HepG2 (cell line): Measurements from ENCODE around the gene SPPL2B. TPM values are rescaled to one million over a fixed set of nuclear protein-coding genes. Genes with fewer than 3 reads are reported as not detected.

Experiments used
- ATM ChIP-seq: fragments of 450-650 bp; IDR thresholded peaks from 2 replicates; pipeline ENCODE4 v1.7.1; 2017; ENCODE audit warnings: mild to moderate bottlenecking, borderline replicate concordance
- CBX5 ChIP-seq: sonication (generic); formaldehyde crosslinking; IDR thresholded peaks from 2 replicates; pipeline ENCODE4 v1.4.0; 2020; ENCODE audit warnings: missing genetic modification reagents, borderline replicate concordance
- GABPB1 ChIP-seq: IDR thresholded peaks from 2 replicates; pipeline ENCODE4 v1.6.1; 2016; ENCODE audit warnings: mild to moderate bottlenecking, missing genetic modification reagents, moderate library complexity, missing compliant biosample characterization
- GATAD2A ChIP-seq: IDR thresholded peaks from 2 replicates; pipeline ENCODE4 v1.6.1; 2016
- GFI1 ChIP-seq: sonication (generic); formaldehyde crosslinking; IDR thresholded peaks from 2 replicates; pipeline ENCODE4 v1.5.0; 2020; ENCODE audit warnings: missing genetic modification reagents, mild to moderate bottlenecking, borderline replicate concordance
- HMG20B ChIP-seq: conservative IDR thresholded peaks from 2 replicates; pipeline ENCODE4 v1.6.1; 2016; ENCODE audit warnings: missing genetic modification reagents, missing compliant biosample characterization
- MED1 ChIP-seq: sonication (generic); formaldehyde crosslinking; IDR thresholded peaks from 2 replicates; pipeline ENCODE4 v1.4.0; 2020; ENCODE audit warnings: missing genetic modification reagents
- MIER2 ChIP-seq: IDR thresholded peaks from 2 replicates; pipeline ENCODE4 v1.6.1; 2016; ENCODE audit warnings: missing biosample characterization, missing genetic modification reagents
- PAF1 ChIP-seq: IDR thresholded peaks from 2 replicates; pipeline ENCODE4 v1.6.1; 2016; ENCODE audit warnings: missing genetic modification reagents, missing compliant biosample characterization
- PCBP1 ChIP-seq: fragments of 200-400 bp; formaldehyde crosslinking; IDR thresholded peaks from 2 replicates; pipeline ENCODE4 v1.6.1; 2017; ENCODE audit warnings: mild to moderate bottlenecking, low read depth, low read length, borderline replicate concordance
- PLRG1 ChIP-seq: fragments of 450-650 bp; conservative IDR thresholded peaks from 2 replicates; pipeline ENCODE4 v1.6.1; 2016
- RBM22 ChIP-seq: fragments of 200-400 bp; formaldehyde crosslinking; optimal IDR thresholded peaks from 2 replicates; pipeline ENCODE3; 2017; ENCODE audit warnings: mild to moderate bottlenecking, low read length, moderate library complexity
- RFX3 ChIP-seq: IDR thresholded peaks from 2 replicates; pipeline ENCODE4 v1.6.1; 2016; ENCODE audit warnings: missing biosample characterization, missing genetic modification reagents
- SMARCC2 ChIP-seq: fragments of 450-650 bp; IDR thresholded peaks from 2 replicates; pipeline ENCODE4 v1.6.1; 2017; ENCODE audit warnings: antibody characterized with exemption, mild to moderate bottlenecking
- SMYD3 ChIP-seq: sonication (generic); formaldehyde crosslinking; IDR thresholded peaks from 2 replicates; pipeline ENCODE4 v1.8.1; 2023; ENCODE audit warnings: mild to moderate bottlenecking, missing genetic modification reagents
- TOPORS ChIP-seq: sonication (generic); formaldehyde crosslinking; IDR thresholded peaks from 2 replicates; pipeline ENCODE4 v1.8.0; 2023; ENCODE audit warnings: mild to moderate bottlenecking, missing genetic modification reagents
- ZBTB42 ChIP-seq: sonication (generic); formaldehyde crosslinking; IDR thresholded peaks from 2 replicates; pipeline ENCODE4 v1.5.0; 2020; ENCODE audit warnings: mild to moderate bottlenecking, missing genetic modification reagents
- ZBTB7B ChIP-seq: sonication (generic); formaldehyde crosslinking; IDR thresholded peaks from 2 replicates; pipeline ENCODE4 v1.4.0; 2020; ENCODE audit warnings: missing genetic modification reagents
- ZFP36 ChIP-seq: fragments of 150-350 bp; IDR thresholded peaks from 2 replicates; pipeline ENCODE4 v1.6.1; 2018; ENCODE audit warnings: borderline replicate concordance, low read length, low read depth; ENCODE audit not compliant: partially characterized antibody
- ZNF333 ChIP-seq: sonication (generic); formaldehyde crosslinking; IDR thresholded peaks from 2 replicates; pipeline ENCODE4 v1.4.0; 2020; ENCODE audit warnings: mild to moderate bottlenecking, missing genetic modification reagents, borderline replicate concordance
- ZNF367 ChIP-seq: sonication (generic); formaldehyde crosslinking; IDR thresholded peaks from 2 replicates; pipeline ENCODE4 v1.4.0; 2020; ENCODE audit warnings: missing genetic modification reagents, borderline replicate concordance
- ZNF383 ChIP-seq: sonication (generic); formaldehyde crosslinking; IDR thresholded peaks from 2 replicates; pipeline ENCODE4 v1.4.0; 2020; ENCODE audit warnings: missing genetic modification reagents, mild to moderate bottlenecking, borderline replicate concordance
- ZNF720 ChIP-seq: sonication (generic); formaldehyde crosslinking; IDR thresholded peaks from 2 replicates; pipeline ENCODE4 v1.4.0; 2020; ENCODE audit warnings: missing genetic modification reagents
- ZNF780A ChIP-seq: sonication (generic); formaldehyde crosslinking; IDR thresholded peaks from 2 replicates; pipeline ENCODE4 v1.8.0; 2022; ENCODE audit warnings: mild to moderate bottlenecking, missing genetic modification reagents, moderate library complexity
- ZSCAN12 ChIP-seq: sonication (generic); formaldehyde crosslinking; IDR thresholded peaks from 2 replicates; pipeline ENCODE4 v1.9.0; 2021; ENCODE audit warnings: mild to moderate bottlenecking, missing genetic modification reagents
- ZSCAN22 ChIP-seq: sonication (generic); formaldehyde crosslinking; IDR thresholded peaks from 2 replicates; pipeline ENCODE4 v1.4.0; 2020; ENCODE audit warnings: mild to moderate bottlenecking, missing genetic modification reagents
- polyA plus RNA-seq, 8 experiments: library from polyadenylated mRNA; depleted of rRNA in 3 of 8; stranded (reverse) in 7 of 8; unstranded in 1 of 8; fragments of >200 nt; fragmentation: Illumina TruSeq in 4 of 8; extraction: Trizol in 4 of 8; gene quantifications; 2 replicates each; pipeline versions ENCODE4 v1.2.1 to v1.2.3, GENCODE V29; 2011 to 2016; ENCODE audit warnings: low read depth in 4 of 8, missing spikeins in 1 of 8, mixed read lengths in 1 of 8; ENCODE audit not compliant: insufficient read depth in 1 of 8
- total RNA-seq, 5 experiments: library from RNA; depleted of rRNA; stranded (reverse); fragments of >200 nt; fragmentation: Illumina TruSeq; extraction: Trizol; gene quantifications; 2 replicates each; pipeline ENCODE4 v1.2.3, GENCODE V29; 2016; ENCODE audit warnings: low read depth in 1 of 5
- TF ChIP-seq, protein P1 (sequence below): sonication (generic); formaldehyde crosslinking; IDR thresholded peaks from 2 replicates; pipeline ENCODE4 v1.9.0; 2021; ENCODE audit warnings: missing genetic modification reagents, mild to moderate bottlenecking, borderline replicate concordance
- TF ChIP-seq, protein P2 (sequence below): sonication (generic); formaldehyde crosslinking; IDR thresholded peaks from 2 replicates; pipeline ENCODE4 v1.5.1; 2020; ENCODE audit warnings: mild to moderate bottlenecking, missing genetic modification reagents
- TF ChIP-seq, protein P3 (sequence below): sonication (generic); formaldehyde crosslinking; IDR thresholded peaks from 2 replicates; pipeline ENCODE4 v1.8.1; 2023; ENCODE audit warnings: mild to moderate bottlenecking, missing genetic modification reagents, borderline replicate concordance

The SPPL2B gene
- total and polyA plus RNA-seq, 2 of the 13 experiments (the other 11 are each of a cell fraction or from before 2014, with no cell fraction given): 14.9 to 15.2 TPM

GRCh38 chr19:2315818-2316353 is 12.6 kb upstream of the SPPL2B start (continued):
- TF ChIP-seq, protein P1, sequence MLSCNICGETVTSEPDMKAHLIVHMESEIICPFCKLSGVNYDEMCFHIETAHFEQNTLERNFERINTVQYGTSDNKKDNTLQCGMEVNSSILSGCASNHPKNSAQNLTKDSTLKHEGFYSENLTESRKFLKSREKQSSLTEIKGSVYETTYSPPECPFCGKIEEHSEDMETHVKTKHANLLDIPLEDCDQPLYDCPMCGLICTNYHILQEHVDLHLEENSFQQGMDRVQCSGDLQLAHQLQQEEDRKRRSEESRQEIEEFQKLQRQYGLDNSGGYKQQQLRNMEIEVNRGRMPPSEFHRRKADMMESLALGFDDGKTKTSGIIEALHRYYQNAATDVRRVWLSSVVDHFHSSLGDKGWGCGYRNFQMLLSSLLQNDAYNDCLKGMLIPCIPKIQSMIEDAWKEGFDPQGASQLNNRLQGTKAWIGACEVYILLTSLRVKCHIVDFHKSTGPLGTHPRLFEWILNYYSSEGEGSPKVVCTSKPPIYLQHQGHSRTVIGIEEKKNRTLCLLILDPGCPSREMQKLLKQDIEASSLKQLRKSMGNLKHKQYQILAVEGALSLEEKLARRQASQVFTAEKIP (CRISPR knock-in tag): no peak
- TF ChIP-seq MIER2 (CRISPR knock-in tag) (no peak), ZSCAN22 (no peak), RBM22 (no peak), MED1 (CRISPR knock-in tag) (0 out of 2 replicates have a peak, but pooled peaks have one; percentile 10), ZNF780A (CRISPR knock-in tag) (no peak), TOPORS (CRISPR knock-in tag) (no peak), ZBTB7B (CRISPR knock-in tag) (peak; percentile 83), ZNF367 (CRISPR knock-in tag) (no peak), ZSCAN12 (CRISPR knock-in tag) (no peak), CBX5 (CRISPR knock-in tag) (peak; percentile 28), ATM (no peak), ZNF720 (CRISPR knock-in tag) (no peak), HMG20B (no peak), PLRG1 (no peak), GABPB1 (CRISPR knock-in tag) (peak; percentile 71), ZBTB42 (CRISPR knock-in tag) (no peak), GATAD2A (CRISPR knock-in tag) (peak; percentile 63), RFX3 (no peak), GFI1 (no peak), ZNF333 (CRISPR knock-in tag) (0 out of 2 replicates have a peak, but pooled peaks have one; percentile 22), ZNF383 (CRISPR knock-in tag) (no peak), SMYD3 (CRISPR knock-in tag) (no peak), PAF1 (CRISPR knock-in tag) (no peak), ZFP36 (no peak), SMARCC2 (no peak), PCBP1 (no peak; the same call in 1 of the 2 replicates)
- TF ChIP-seq, protein P2, sequence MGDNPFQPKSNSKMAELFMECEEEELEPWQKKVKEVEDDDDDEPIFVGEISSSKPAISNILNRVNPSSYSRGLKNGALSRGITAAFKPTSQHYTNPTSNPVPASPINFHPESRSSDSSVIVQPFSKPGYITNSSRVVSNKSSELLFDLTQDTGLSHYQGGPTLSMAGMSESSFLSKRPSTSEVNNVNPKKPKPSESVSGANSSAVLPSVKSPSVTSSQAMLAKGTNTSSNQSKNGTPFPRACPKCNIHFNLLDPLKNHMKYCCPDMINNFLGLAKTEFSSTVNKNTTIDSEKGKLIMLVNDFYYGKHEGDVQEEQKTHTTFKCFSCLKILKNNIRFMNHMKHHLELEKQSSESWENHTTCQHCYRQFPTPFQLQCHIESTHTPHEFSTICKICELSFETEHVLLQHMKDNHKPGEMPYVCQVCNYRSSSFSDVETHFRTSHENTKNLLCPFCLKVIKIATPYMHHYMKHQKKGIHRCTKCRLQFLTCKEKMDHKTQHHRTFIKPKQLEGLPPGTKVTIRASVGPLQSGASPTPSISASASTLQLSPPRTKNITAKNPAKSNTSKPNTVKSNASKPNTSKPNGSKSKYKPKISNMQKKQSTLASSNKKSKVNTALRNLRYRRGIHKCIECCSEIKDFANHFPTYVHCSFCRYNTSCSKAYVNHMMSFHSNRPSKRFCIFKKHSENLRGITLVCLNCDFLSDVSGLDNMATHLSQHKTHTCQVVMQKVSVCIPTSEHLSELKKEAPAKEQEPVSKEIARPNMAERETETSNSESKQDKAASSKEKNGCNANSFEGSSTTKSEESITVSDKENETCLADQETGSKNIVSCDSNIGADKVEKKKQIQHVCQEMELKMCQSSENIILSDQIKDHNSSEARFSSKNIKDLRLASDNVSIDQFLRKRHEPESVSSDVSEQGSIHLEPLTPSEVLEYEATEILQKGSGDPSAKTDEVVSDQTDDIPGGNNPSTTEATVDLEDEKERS (CRISPR knock-in tag): no peak
- TF ChIP-seq, protein P3, sequence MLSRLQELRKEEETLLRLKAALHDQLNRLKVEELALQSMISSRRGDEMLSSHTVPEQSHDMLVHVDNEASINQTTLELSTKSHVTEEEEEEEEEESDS (CRISPR knock-in tag): 0 out of 2 replicates have a peak, but pooled peaks have one; percentile 15
